Nephron (organoid): ENCODE results near the gene SH3BP5.

Experiments used
- H3K27ac Mint-ChIP-seq, 3 experiments: 2 replicates each; pipeline ENCODE4 v1.8.0; 2020; ENCODE audit warnings: mixed read lengths in 3 of 3, mild to moderate bottlenecking in 2 of 3, moderate library complexity in 1 of 3
- H3K27me3 Mint-ChIP-seq: 2 replicates; pipeline ENCODE4 v1.8.0; 2021; ENCODE audit warnings: low read depth, mild to moderate bottlenecking, moderate library complexity, mixed read lengths
- H3K36me3 Mint-ChIP-seq: 2 replicates; pipeline ENCODE4 v1.8.0; 2020; ENCODE audit warnings: low read depth, mixed read lengths
- H3K4me1 Mint-ChIP-seq: 2 replicates; pipeline ENCODE4 v1.8.0; 2020; ENCODE audit warnings: mixed read lengths
- H3K4me3 Mint-ChIP-seq, 3 experiments: 2 replicates each; pipeline ENCODE4 v1.8.0; 2020; ENCODE audit warnings: mild to moderate bottlenecking in 3 of 3, mixed read lengths in 3 of 3, moderate library complexity in 2 of 3
- H3K9me3 Mint-ChIP-seq: 2 replicates; pipeline ENCODE4 v1.8.0; 2020; ENCODE audit warnings: mixed read lengths
- TF ChIP-seq, protein P1 (sequence below), 3 experiments: fragments of 200-600 bp; sonication (generic); IDR thresholded peaks; one replicate each; pipeline ENCODE4 v1.5.0; 2021; ENCODE audit warnings: antibody characterized with exemption in 3 of 3; ENCODE audit not compliant: unreplicated experiment in 3 of 3

The SH3BP5 gene

DNA sequence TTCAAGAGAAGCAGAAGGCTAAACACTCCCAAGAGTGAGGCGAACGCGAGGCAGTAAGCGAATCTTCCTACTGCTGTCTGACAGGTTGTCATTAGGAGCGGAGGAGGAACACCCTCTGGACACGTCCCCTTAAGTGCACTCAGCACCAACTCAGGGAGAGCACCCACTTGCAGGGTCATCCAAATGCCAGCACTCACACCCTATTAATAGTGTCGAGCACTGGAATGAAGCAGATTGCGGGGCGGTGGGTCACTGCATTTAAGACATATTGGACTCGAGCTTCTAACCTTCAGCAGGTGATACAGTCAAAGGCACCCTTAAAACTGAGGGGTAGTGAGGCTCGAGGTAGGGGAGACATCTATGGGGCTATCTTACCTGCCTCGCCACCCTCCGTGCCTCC is 28.7 kb downstream of the SH3BP5 start:
- TF ChIP-seq, protein P1, sequence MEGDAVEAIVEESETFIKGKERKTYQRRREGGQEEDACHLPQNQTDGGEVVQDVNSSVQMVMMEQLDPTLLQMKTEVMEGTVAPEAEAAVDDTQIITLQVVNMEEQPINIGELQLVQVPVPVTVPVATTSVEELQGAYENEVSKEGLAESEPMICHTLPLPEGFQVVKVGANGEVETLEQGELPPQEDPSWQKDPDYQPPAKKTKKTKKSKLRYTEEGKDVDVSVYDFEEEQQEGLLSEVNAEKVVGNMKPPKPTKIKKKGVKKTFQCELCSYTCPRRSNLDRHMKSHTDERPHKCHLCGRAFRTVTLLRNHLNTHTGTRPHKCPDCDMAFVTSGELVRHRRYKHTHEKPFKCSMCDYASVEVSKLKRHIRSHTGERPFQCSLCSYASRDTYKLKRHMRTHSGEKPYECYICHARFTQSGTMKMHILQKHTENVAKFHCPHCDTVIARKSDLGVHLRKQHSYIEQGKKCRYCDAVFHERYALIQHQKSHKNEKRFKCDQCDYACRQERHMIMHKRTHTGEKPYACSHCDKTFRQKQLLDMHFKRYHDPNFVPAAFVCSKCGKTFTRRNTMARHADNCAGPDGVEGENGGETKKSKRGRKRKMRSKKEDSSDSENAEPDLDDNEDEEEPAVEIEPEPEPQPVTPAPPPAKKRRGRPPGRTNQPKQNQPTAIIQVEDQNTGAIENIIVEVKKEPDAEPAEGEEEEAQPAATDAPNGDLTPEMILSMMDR (IDR thresholded peaks at IDR 0.05; ENCODE audit: unreplicated experiment in 3 of 3) = no peak
- H3K4me1 Mint-ChIP-seq = peaks cover 15% of the 10 kb centered on the region
- H3K9me3 Mint-ChIP-seq = no peaks in the 10 kb centered on the region
- no peak overlapping the region for H3K27ac Mint-ChIP-seq
- peaks cover 3% of the 10 kb centered on the region for H3K27me3 Mint-ChIP-seq
- no peak overlapping the region for H3K4me3 Mint-ChIP-seq
- peaks cover 33% of the 10 kb centered on the region for H3K36me3 Mint-ChIP-seq

DNA sequence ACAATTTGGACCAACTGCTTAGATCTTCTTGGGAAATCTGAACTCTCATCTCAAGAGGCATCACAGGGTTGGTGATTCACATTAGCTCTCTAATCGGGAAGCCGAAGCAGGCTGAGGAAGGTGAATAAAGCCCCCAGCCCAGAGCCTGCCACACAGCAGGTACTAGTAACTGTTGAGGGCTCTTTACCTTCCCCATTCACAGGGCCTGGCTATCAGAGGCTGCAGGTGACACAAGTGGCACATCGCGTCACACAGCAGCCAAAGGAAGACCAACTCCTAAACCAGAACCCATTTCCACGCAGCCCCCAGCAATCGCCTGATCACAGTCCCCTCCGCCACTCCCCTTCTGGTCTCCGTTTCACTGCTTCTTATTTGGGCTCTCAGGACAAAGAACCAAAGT is 29.2 kb downstream of the SH3BP5 start:
- H3K27me3 Mint-ChIP-seq = peaks cover 3% of the 10 kb centered on the region
- H3K27ac Mint-ChIP-seq = no peak overlapping the region
- no peak overlapping the region for H3K4me3 Mint-ChIP-seq
- TF ChIP-seq, protein P1 (IDR thresholded peaks at IDR 0.05; ENCODE audit: unreplicated experiment in 3 of 3) = no peak
- peaks cover 33% of the 10 kb centered on the region for H3K36me3 Mint-ChIP-seq
- H3K9me3 Mint-ChIP-seq = no peaks in the 10 kb centered on the region
- peaks cover 10% of the 10 kb centered on the region for H3K4me1 Mint-ChIP-seq

DNA sequence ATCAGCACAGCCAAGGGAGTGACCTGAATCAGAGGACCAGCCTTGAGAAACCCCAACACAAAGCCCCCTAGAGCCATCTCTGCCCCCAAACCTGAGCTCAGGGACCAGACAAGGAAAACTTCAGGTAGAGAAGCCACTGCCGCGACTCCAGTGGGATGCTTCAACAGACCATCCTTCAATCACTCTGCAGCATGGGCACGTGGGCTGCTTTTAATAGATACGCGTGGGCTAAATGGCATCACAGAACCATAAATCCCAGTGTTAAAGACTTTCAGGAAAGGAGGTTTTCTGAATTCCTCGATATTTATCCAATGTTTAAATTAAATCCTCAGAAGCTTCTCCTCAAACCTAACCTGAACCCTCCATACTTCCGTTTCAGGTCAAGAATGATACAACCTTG is 30.6 kb downstream of the SH3BP5 start:
- H3K27ac Mint-ChIP-seq = no peak overlapping the region
- no peaks in the 10 kb centered on the region for H3K9me3 Mint-ChIP-seq
- peaks cover 15% of the 10 kb centered on the region for H3K4me1 Mint-ChIP-seq
- TF ChIP-seq, protein P1 (IDR thresholded peaks at IDR 0.05; ENCODE audit: unreplicated experiment in 3 of 3) = no peak
- no peak overlapping the region for H3K4me3 Mint-ChIP-seq
- peaks cover 3% of the 10 kb centered on the region for H3K27me3 Mint-ChIP-seq
- H3K36me3 Mint-ChIP-seq = peaks cover 38% of the 10 kb centered on the region

DNA sequence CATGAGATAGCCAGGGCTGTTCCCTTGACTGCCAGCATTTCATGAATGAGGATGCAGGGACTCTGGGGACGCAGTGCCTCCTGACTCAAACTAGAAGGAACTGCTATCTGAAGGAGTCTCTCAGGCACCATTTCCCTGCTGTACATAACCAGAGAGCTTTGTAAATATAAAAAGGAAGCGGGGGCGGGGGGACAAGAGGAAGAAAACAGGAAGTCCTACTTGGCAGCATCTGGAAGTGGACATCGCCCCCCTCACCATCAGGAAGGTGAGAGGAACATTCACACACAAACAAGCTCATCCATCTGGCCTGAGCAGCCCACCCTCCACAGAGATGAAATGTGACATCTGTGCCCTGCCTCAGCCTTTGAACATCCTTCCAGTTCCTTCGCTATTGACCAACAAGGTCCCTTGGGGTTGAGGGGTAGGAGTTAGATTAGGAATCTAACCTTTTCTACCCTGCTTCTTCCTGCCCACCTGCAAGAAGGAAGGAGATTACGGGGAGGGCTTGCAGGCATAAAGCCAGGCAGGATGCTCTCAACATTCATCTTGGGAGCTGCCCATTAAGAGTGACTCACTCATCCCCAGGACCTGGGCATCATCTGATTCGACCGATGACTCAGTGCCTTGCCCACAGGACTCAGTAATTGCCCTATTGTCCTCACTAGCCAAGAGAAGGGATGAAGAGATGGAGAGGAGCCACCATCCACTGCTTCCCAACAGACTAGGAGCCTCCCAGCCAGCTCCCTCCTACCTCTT is 31.9 kb downstream of the SH3BP5 start:
- peaks cover 40% of the 10 kb centered on the region for H3K36me3 Mint-ChIP-seq
- peaks cover 3% of the 10 kb centered on the region for H3K27me3 Mint-ChIP-seq
- peaks cover 13% of the 10 kb centered on the region for H3K4me1 Mint-ChIP-seq
- no peak overlapping the region for H3K4me3 Mint-ChIP-seq
- no peaks in the 10 kb centered on the region for H3K9me3 Mint-ChIP-seq
- TF ChIP-seq, protein P1 (IDR thresholded peaks at IDR 0.05; ENCODE audit: unreplicated experiment in 3 of 3) = no peak
- H3K27ac Mint-ChIP-seq = no peak overlapping the region

DNA sequence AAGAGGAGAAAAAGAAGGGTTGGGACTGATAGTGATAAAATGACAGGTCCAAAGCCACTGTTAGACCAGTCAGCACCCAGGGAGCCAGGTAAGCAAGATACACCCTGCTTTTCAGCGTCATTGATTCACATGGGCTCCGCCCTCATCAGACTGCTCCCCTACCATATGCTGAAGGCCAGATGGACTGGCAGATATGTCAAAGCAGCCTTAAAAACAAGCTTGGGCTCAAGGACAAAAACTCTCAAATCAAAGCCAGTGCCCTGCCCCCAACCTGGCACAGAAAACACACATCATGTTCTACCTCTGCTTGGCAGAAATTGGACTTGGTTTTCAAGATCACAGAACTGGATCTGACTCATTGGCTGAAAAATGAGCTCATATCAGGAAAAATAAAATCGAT is 33.4 kb downstream of the SH3BP5 start:
- Mint-ChIP-seq H3K9me3 (no peaks in the 10 kb centered on the region), H3K4me3 (no peak overlapping the region), H3K27ac (no peak overlapping the region), H3K4me1 (peaks cover 23% of the 10 kb centered on the region), H3K36me3 (peaks cover 42% of the 10 kb centered on the region), H3K27me3 (peaks cover 3% of the 10 kb centered on the region)
- TF ChIP-seq, protein P1 (IDR thresholded peaks at IDR 0.05; ENCODE audit: unreplicated experiment in 3 of 3) = no peak

DNA sequence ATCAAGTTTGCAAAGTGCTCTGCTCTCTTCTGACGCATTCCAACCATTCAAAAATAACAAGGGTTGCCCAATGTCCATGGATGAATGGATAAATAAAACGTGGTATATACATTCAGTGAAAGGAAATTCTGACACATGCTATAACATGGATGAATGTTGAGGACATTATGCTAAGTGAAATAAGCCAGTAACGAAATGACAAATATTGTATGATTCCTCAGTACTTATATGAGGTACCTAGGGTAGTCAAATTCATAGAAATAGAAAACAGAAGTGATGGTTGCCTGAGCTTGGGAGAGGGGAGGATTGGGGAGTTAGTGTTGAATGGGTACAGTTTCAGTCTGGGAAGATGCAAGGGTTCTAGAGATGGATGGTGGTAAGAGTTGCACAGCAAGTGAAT is 33.9 kb downstream of the SH3BP5 start:
- TF ChIP-seq, protein P1 (IDR thresholded peaks at IDR 0.05; ENCODE audit: unreplicated experiment in 3 of 3) = no peak
- Mint-ChIP-seq H3K27ac (no peak overlapping the region), H3K9me3 (no peaks in the 10 kb centered on the region), H3K4me1 (peaks cover 23% of the 10 kb centered on the region), H3K36me3 (peaks cover 36% of the 10 kb centered on the region), H3K27me3 (peaks cover 3% of the 10 kb centered on the region), H3K4me3 (no peak overlapping the region)
